Islet of Langerhans (tissue), 1 donor: ENCODE results near the gene RBBP6.

Source experiments
- FAIRE-seq: peaks from one replicate; lab custom pipeline; 2011; peaks lifted over from hg19 to GRCh38; lab: Jason Lieb, UNC

RBBP6 gene

GRCh38 chr16:24524855-24525677 lies 14.3 kb upstream of the RBBP6 start:
- FAIRE-seq: no peak

- no peak for FAIRE-seq
These were observed 13.3 kb upstream of the RBBP6 start for GRCh38 chr16:24525970-24526559.

GRCh38 chr16:24526701-24527495 lies 12.5 kb upstream of the RBBP6 start:
- FAIRE-seq: no peak

- no peak for FAIRE-seq
These were observed 8.2 kb upstream of the RBBP6 start for GRCh38 chr16:24531166-24531565.

- no peak for FAIRE-seq
These were observed 4.7 kb upstream of the RBBP6 start for GRCh38 chr16:24534620-24535019.

- no peak for FAIRE-seq
These were observed 3.5 kb upstream of the RBBP6 start for GRCh38 chr16:24535827-24536226.

- no peak for FAIRE-seq
These were observed 2.7 kb upstream of the RBBP6 start for GRCh38 chr16:24536671-24537070.

- FAIRE-seq: no peak
These were observed 1.7 kb upstream of the RBBP6 start for GRCh38 chr16:24537474-24538337.

GRCh38 chr16:24538756-24539294 lies 541 bp upstream of the RBBP6 start:
- no peak for FAIRE-seq

- FAIRE-seq: no peak
These were observed 660 bp downstream of the RBBP6 start for GRCh38 chr16:24539850-24540601.

- no peak for FAIRE-seq
These were observed 1.3 kb downstream of the RBBP6 start for GRCh38 chr16:24540602-24541210.

GRCh38 chr16:24541233-24541933 lies 2.0 kb downstream of the RBBP6 start:
- no peak for FAIRE-seq

GRCh38 chr16:24543949-24544348 lies 4.6 kb downstream of the RBBP6 start:
- FAIRE-seq: no peak

GRCh38 chr16:24544640-24545039 lies 5.3 kb downstream of the RBBP6 start:
- FAIRE-seq: no peak

- FAIRE-seq: no peak
These were observed 10.9 kb downstream of the RBBP6 start for GRCh38 chr16:24550295-24550694.

GRCh38 chr16:24552705-24553246 lies 13.4 kb downstream of the RBBP6 start:
- FAIRE-seq: no peak

- no peak for FAIRE-seq
These were observed 14.6 kb downstream of the RBBP6 start for GRCh38 chr16:24553983-24554382.

GRCh38 chr16:24555346-24555872 lies 16.0 kb downstream of the RBBP6 start:
- no peak for FAIRE-seq

- peak; percentile 51 for FAIRE-seq
These were observed 23.4 kb downstream of the RBBP6 start for GRCh38 chr16:24562811-24563210.
